ENCODE measurements around the gene TPPP2.

TPPP2 gene

GRCh38 chr14:21075719-21076437 is 45.9 kb downstream of the TPPP2 start:
- no peak for DNase-seq (ENCODE audit: low spot score)

GRCh38 chr14:21077672-21078071 is 47.7 kb downstream of the TPPP2 start:
- DNase-seq (ENCODE audit: low spot score) = no peak

- DNase-seq (ENCODE audit: low spot score) = no peak
Observed at GRCh38 chr14:21078287-21078686, 48.3 kb downstream of the TPPP2 start.

- no peak for DNase-seq (ENCODE audit: low spot score)
Observed at GRCh38 chr14:21078726-21079125, 48.7 kb downstream of the TPPP2 start.

GRCh38 chr14:21081521-21082142 is 51.6 kb downstream of the TPPP2 start:
- no peak for DNase-seq (ENCODE audit: low spot score)
